HUDEP-2 (cell line): ENCODE results near the gene ITSN1.

Source experiments
- DNase-seq, 76 experiments: peaks; one replicate each; lab custom pipeline; 2025; ENCODE audit not compliant: unreplicated experiment in 76 of 76; lab: John Stamatoyannopoulos, UW

ITSN1 gene

DNA sequence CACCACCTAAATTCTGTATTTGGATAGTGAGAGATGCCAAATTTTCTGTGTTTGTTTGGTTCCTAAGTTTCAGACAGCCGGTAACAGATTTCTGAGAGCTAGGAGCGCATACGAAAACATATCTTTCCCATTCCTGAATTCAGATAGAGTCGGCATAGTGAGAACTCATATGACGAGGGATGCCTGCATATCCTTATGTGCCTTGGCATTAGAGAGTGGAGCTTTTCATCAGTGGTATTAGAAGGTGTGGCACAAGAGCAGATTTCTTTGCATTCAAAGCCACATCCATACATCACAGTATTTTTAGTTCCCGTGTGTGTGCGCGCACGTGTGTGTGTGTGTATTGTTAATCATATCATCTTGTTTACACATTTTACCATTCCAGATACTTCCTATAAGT lies 187.5 kb downstream of the ITSN1 start:
- DNase-seq, result no peak

DNA sequence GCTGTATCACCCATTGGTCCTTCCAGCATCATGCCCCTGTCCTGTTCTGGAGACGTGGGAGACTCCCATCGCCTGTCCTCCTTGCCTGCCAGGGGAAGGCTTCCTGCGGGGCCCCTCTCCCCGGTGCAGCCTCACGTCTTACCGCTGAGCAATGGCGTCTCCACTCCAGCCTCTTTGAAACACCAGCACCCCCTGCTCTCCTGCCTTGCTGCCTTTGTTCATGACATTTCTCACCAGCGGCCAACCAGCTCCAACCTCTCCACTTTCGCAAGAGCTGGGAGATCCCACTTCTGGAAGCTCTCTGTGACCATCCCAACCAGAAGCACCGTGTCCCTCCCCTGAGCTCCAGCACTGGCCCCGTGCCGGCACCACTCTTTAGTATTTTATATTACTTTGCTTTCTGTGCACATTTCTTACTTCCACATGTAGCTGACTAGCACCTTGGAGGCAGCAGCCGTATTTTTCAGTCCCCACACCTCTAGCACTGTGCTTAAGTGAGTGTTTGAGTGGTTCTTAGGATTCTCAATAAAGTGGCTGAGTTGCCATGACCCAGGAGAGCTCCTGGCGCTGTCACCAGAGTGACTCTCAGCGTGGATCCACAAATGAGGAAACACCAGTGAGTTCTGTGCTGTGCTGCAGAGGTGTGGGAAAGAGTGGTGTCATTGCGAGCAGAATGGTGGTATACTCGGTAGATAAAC lies 189.8 kb downstream of the ITSN1 start:
- DNase-seq, result no peak

DNA sequence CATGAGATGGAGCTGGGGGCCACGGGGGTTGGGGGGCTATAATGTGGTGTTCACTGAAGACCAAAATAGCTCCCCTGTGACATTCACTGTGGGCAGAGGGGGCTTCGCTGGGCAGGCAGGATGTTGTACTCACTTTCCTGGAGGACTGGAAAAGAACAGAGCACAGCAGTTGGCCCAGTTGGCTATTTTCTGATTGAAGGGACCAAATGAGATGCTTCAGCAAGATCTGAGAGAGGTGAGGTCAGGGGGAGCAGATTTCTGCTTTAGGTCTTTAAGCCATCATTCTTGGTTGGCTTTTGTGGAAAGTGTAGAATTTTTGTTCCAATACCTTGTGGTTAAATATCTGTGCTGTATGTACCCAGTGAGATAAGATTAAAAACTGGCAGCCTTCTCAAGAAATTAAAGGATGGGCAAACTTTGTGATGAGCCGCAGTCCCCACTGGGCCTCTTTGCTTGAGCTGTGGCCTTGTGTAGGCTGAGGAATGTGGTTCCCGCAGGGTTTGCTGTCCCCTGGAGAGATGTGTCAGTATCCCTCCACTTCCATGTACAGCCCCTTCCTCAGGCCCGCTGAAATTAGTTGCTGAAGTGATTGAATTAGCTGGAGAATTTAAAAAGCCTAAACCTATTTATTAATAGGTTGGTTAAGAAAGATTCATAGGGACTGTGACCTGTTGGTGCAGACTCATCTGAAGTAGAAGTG lies 192.7 kb downstream of the ITSN1 start:
- DNase-seq, result peak in 14 of 76 experiments; percentile 6 to 51 (median 20)

DNA sequence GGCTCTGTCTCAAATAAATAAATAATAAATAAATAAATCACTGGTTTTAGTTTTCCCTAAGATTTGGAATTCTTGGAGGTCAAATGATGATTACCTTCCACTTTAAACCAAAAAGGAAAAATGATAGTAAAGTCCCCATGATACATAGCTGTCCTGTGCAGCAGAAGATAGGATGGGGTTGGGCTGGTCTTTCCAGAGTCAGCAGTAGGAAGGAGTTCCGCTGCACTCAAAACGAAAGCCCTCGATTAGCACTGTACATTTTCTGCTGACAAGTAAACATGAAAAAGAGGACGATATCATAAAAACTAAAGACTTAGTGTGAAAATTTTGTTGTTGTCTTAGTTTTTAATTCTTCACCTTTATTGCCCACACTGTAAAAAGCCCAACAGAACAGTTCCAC lies 193.6 kb downstream of the ITSN1 start:
- no peak for DNase-seq

DNA sequence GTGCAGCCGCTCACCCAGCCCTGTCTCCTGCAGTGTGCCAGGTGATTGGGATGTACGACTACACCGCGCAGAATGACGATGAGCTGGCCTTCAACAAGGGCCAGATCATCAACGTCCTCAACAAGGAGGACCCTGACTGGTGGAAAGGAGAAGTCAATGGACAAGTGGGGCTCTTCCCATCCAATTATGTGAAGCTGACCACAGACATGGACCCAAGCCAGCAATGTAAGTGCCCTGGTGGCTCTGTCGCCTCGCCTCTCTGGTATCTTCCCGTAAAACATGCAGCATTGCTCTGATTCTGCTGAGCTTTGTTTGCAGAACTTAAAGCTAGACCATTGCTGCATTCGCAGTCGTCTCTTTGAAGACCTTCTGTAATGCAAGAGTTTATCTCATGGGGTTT lies 194.1 kb downstream of the ITSN1 start:
- DNase-seq, result no peak

DNA sequence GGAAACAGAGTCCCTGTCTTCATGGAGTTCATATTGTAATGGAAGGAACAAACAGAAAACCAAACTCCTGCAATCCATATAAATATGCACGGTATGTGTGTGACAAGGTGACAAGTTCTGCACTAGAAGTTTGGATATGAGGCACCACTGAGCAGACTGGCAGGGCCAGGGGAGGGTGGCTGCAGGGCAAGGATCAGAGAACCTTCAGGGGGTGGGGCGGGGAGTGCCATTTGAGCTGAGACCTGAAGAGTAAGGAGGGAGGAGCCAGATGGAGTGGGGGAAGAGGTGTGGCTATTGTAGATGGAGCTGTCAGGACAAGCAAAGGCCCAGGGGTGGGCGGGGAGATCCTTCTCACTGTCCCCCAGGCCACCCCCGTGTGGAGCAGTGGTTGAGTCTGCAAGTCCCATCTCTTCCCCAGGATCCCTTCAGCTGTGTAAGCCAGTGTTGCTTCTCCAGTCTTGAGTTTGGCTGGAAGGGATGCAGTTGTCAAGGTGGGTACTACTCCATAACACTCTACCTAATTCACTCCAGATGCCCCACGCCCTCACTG lies 196.9 kb downstream of the ITSN1 start:
- peak in 8 of 76 experiments; percentile 5 to 34 (median 19) for DNase-seq

DNA sequence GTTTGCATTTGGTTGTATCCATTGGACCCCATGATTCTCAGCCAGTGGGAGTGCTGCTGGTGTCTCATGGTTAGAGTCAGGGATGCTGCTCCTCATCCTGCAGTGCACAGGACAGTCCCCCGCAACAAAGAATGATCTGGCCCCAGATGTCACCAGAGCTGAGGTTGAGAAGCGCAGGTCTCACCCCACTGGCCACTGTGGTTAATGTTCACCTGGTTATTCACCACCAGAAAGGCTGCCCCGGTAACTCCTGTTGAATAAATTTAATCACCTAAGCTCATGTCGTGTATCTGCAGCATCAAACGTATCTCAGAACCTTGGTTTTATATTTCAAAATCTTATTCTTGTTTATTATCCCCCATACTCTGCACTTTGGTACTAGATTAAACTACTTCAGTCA lies 197.5 kb downstream of the ITSN1 start:
- no peak for DNase-seq

DNA sequence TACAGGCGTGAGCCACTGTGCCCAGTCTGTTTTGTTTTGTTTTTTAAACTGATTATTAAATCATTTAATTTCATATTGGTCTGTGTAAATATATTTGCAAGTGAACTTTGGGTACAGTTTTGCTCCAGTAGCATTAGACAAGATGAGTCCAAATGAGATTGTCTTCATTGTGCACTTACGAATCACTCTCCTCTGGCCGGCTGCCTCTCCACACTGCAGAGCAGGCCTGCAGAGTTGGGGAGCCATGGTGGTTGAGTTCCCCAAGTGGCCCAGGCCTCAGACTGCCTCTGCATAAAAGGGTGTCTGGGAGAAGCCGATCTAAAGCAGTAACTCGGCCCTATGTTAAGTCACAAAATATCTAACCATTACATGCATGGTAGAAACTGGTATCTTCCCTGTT lies 198.5 kb downstream of the ITSN1 start:
- no peak for DNase-seq

DNA sequence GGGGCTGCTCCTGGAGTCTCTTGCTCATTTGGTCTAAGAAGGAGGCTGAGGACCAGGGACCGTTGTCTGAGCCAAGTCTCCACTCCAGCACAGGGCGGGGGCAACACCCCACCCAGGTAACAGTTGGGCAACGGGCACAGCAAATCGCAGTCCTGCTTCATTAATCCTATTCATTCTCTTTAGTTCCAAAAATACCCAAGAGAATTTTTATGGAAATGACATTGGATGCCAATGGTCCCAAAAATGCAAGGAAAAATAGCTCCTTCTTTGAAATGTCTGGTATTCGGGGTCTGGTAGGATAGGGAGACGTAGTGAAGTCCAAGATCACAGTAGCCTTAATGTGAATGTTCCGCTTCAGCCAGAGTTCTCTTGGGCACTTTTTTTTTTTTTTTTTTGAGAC lies 199.3 kb downstream of the ITSN1 start:
- no peak for DNase-seq

DNA sequence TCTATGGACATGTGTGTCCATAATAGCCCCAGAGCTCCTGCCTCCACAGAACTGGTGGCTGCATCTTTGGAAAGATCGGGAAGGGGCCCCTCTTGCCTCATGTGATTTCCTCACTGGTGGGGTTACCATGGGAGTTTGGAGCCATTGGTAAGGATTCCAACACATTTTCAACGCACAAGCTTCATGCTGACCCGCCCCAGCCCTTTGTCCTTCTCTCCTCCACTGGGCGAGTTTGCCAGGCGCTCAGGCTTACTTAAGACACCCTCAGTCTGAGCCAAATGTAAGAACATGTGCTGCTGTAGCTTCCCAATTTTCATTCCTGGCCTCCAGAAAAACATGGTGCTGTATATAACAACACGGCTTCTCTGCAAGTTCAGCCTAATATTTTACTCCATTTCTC lies 200.9 kb downstream of the ITSN1 start:
- DNase-seq, result no peak

DNA sequence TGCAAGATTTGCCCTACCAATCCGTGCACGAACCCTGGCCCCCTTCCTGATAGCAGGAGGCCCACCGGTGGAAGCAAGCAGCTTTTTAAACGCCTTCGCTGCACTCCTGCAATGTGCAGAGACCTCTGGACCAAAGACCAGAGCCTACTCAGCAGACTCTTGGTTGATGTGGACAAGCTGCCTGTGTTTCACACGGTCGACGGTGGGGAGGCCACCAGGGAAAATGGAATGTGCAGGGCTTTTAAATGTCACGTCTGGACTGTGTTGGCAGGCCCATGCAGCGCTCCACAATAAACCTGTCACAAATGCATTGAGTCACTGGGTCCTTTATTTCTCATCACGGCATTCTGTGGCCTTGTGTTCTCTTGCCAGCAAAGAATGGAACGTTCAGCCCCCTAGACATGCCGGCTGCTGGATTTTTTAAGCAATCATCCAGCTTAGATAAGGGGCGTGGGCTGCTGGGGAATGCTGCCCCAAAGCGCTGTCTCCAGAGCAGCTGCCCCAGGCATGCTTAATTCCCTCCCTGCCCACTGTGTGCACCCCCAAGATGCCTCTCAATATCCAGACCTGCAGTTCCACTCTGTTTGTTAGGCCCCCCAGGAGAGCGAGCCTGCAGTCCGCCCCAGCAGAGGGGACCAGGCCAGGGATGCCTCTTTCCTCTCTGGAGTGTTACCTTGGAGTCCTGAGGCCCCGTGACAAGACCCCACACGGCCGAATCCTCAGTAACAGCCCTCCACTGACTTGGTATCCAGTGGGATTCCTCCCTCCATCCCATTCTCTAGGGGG lies 202.0 kb downstream of the ITSN1 start:
- no peak for DNase-seq

DNA sequence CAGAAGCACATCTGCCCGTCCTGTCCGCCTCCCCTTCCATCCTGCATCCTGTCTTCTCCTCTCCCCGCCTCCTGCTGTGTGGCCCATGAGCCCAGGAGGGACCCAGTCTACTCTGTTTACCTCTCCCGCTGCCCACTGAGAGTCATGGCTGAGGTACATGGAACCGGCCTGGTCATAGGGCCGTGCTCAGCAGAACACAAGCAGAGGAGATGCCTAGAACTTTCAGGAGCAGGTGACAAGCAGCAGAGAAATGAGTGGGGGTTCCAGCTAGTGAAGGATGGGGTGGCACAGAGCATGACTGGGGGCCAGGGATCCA lies 202.5 kb downstream of the ITSN1 start:
- no peak for DNase-seq

DNA sequence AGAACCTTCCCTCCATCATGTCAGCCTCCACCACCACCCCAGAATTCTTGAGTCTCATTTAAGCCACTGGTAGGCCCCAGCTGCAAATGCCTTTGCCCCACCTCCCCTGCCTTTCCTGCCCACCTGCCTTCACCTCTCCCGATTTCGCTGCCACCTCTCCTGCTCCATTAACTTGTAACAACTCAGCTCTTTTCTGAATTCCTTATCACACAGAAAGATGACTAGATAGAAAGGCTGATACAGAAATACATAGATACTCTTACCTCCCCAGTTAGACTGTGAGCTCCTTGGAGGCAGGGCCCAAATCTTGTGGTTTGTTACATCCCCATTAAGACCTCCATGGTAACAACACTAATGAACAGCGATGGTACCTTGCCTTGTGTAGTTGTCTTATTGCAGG lies 203.8 kb downstream of the ITSN1 start:
- no peak for DNase-seq

DNA sequence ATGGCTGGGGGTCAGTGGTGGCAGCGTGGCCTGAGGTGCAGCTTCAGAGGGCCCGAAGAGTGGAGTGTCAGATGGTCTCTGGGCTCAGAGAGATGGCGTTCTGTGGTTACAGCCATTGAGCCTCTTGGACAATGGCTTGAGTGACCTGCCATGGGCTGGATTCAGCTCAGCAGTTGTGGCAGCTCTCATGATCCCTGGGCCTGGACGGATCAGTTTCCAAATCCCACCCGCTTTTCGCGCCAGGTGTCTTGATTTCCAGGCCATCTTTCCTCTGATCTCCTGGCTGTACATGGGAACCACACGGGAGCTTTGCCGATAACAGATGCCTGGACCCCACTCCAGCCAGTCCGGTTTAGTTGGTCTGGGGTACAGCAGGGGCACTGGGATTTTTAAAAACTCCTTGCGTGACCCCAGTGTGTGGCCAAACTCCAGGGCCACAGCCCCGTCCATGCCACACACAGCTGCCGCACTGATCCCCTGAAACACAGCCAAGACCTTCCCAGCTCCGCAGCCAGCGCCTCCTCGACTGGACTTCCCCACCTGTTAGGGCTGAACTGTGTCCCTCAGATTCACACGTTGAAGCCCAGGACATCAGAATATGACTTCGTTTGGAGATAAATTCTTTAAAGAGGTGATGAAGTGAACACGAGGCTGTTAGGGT lies 205.4 kb downstream of the ITSN1 start:
- no peak for DNase-seq

DNA sequence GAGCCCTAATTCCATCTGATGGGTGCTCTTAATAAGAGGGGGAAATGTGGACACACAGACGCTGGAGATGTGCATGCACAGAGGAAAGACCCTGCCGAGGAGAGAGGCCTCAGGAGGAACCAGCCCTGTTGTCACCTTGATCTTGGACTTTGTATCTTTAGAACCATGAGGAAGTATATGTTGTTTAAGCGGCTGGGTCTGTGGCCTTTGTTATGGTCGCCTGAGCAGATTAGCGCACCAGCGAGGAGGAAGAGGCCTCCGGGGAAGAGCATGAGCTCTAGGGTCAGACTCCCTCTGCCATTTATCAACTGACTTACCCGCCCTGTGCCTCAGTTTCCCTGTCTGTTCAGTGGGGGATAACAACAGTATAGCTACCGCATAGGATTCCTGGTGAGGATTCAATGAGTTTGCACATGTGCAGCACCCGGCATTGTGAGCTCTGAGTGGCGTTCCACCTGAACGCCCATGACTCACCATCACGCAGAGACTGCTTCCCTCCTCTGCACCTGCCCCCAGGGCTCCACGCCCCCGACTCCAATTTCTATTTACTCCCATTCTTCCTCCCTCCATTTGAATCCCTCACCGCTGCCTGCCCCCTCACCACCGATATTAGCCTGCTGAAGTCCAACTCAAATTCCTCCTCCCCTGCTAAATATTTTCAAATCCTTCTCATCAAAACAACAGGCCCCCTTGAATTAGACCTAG lies 206.1 kb downstream of the ITSN1 start:
- no peak for DNase-seq

DNA sequence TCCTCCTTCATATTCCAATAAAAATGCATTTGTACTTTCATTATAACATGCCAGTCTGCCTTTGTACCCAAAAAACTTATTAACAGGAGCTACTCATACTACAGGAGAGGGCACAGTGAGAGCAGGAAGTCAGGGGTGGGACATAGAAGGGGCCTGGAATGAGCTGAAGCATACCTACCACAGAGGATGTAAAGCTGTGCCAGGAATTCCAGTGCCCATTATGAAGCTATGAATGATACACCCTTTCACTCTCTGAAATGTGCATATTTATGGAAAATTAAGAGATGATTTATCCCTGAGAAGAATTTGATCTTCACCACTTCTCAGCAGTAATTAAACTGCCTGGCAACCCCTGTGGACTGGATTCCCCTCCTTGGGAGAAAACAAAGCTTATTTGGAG lies 207.5 kb downstream of the ITSN1 start:
- DNase-seq, result no peak

DNA sequence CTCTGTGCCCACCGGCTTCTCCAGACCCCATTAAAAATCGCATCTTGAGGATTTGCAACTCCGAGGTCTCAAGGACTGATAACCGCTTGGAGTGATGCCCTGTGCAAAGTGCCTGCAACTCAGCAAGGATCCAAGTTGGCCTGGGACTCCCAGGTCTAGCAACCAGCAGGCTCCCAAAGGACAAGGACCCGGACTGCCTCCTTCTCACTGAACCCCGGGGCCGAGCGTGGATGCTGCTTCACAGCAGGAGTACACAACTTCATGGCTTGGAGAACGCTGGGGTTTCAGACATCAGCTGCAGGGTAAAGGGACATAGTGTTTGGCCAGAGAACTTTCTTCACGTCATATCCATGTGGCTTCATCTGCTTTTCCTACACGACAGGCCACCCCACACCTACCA lies 208.1 kb downstream of the ITSN1 start:
- no peak for DNase-seq

DNA sequence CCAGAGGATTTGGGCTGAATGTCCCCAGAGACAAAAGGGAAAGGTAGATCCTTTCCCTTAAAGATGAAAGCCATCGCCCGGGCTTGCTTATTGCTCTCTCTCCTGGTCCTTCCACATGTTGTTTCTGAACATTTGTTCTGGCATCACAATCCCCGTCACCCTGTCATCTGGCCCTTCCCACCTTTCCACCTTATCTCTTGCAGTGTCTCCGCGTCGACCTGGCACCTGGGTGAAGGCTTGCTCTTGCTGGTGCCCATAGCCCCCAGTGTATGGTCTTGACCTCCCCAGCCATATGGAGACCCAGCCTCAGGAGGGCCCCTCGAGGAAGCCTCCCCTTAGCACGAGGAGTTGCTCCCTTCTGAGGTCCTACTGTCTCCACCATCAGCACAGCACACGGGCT lies 208.7 kb downstream of the ITSN1 start:
- DNase-seq, result no peak

DNA sequence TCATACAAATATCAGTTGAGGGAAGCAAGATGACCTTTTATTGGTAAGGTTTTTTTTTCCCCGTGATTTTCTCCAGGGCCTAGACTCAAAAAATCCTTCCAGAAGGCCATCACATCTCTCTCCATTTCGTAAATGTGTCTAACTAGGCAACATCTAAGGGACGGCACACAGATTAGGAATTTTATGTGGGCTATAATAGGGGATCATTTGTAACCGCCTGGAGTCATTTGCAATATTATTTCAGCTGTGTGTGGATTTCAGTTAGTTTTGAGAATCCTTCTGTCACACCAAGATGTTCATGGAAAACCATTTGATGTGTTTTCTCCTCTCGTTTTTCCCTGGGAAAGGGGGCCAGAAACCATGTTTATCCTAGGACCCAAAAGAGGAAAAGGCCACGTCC lies 210.2 kb downstream of the ITSN1 start:
- no peak for DNase-seq

DNA sequence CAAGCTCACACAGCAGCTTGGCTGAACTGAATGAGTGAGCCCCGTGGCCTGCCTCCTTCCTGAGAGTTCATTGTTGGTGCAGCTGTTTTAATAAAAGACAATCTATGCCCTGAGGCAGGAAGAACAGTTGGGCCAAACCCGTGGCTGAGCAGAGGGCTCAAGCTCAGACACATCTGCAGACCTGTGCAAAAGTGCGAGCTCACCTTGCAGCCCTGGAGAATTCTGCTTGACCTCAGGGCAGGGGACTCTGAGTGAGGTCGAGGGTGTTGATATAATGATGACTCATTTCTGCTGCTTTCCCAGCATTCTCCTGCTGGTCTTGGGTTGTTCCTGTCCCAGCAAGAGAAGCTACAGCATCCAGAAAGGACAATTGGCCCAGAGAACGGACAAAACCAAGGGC lies 212.3 kb downstream of the ITSN1 start:
- no peak for DNase-seq

DNA sequence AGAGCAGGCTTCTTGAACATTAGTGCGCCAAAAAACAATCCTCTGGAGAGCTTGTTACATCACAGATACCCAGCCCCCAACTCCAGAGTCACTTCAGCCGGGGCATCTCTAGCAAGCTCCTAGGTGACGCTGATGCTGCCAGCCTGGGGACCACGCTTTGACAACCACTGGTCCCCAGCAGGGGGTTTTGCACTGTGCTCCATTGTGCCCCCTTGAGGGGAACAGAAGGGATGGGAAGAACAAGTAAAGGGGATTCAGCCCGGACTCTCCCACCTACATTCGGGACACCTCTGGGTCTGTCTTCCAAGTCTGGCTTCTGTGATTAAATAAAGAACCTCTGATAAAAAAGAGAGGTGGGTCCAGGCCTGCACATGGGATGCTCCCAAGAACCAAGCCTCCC lies 212.9 kb downstream of the ITSN1 start:
- DNase-seq, result peak in 10 of 76 experiments; percentile 5 to 30 (median 12)
